ENCODE data around the gene KLHL2. TPM values are rescaled to one million over a fixed set of nuclear protein-coding genes. Genes with fewer than 3 reads are reported as not detected.
A peak's percentile ranks its signal among the peaks of the same experiment; 100 is the strongest.
"Not testable (repeated sequence)": the region's sequence is repeated elsewhere in the genome, so short reads cannot be mapped to it uniquely, and the experiment has no call there.

KLHL2 gene
- total RNA-seq, 1 donor from 2014 or later: 28.2 TPM

DNA sequence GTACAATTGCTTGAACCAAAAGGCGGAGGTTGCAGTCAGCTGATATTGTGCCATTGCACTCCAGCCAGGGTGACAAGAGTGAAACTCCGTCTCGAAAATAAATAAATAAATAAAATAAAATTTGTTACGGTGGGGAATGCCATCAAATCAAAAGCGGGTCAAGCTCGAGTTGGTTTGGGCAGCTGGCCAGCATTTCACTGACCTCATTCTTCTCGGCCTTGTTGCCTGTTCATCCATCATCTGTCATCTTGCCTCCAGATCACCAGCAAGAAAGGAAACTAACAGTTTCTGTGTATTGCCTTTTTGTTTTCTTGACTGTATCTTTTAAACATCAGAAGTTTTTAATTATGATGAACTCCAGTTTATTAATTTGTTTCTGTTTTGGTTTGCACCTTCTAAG, 31.5 kb upstream of the KLHL2 start:
- H3K4me3 Mint-ChIP-seq (ENCODE audit: unreplicated experiment): no peak overlapping the region
- H3K36me3 ChIP-seq (ENCODE audit: insufficient read depth, low read length): no peaks in the 10 kb centered on the region
- no peak overlapping the region for H2AFZ ChIP-seq (ENCODE audit: low read depth, low read length)
- H3K4me1 Mint-ChIP-seq (ENCODE audit: low read depth, unreplicated experiment): no peaks in the 10 kb centered on the region
- no peaks in the 10 kb centered on the region for H3K9me3 ChIP-seq (ENCODE audit: insufficient read depth, low read depth, low read length)
- H3K27ac ChIP-seq (ENCODE audit: low read depth, low read length): no peak overlapping the region
- no peaks in the 10 kb centered on the region for H4K20me1 ChIP-seq (ENCODE audit: insufficient read depth, low read length)
- H3K9ac ChIP-seq (ENCODE audit: low read length): no peak overlapping the region
- no peak overlapping the region for H3K27ac Mint-ChIP-seq (ENCODE audit: unreplicated experiment)
- no peaks in the 10 kb centered on the region for H3K79me2 ChIP-seq (ENCODE audit: insufficient read depth, low read length)
- no peaks in the 10 kb centered on the region for H3K27me3 ChIP-seq (ENCODE audit: insufficient read depth, low read length)
- no peaks in the 10 kb centered on the region for H3K27me3 Mint-ChIP-seq (ENCODE audit: low read depth, unreplicated experiment)
- no peaks in the 10 kb centered on the region for H3K4me1 ChIP-seq (ENCODE audit: insufficient read depth, low read length)
- H3K4me2 ChIP-seq (ENCODE audit: low read length): no peak overlapping the region
- H3K4me3 ChIP-seq (ENCODE audit: insufficient read depth, low read depth, low read length): no peak overlapping the region
- no peak for TF ChIP-seq EZH2 (IDR thresholded peaks at IDR 0.05; ENCODE audit: insufficient read depth, low read length)
- TF ChIP-seq, protein P1, sequence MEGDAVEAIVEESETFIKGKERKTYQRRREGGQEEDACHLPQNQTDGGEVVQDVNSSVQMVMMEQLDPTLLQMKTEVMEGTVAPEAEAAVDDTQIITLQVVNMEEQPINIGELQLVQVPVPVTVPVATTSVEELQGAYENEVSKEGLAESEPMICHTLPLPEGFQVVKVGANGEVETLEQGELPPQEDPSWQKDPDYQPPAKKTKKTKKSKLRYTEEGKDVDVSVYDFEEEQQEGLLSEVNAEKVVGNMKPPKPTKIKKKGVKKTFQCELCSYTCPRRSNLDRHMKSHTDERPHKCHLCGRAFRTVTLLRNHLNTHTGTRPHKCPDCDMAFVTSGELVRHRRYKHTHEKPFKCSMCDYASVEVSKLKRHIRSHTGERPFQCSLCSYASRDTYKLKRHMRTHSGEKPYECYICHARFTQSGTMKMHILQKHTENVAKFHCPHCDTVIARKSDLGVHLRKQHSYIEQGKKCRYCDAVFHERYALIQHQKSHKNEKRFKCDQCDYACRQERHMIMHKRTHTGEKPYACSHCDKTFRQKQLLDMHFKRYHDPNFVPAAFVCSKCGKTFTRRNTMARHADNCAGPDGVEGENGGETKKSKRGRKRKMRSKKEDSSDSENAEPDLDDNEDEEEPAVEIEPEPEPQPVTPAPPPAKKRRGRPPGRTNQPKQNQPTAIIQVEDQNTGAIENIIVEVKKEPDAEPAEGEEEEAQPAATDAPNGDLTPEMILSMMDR (IDR thresholded peaks at IDR 0.05; ENCODE audit: insufficient read depth, low read depth, low read length): no peak
- peaks cover 7% of the 10 kb centered on the region for H3K9me3 Mint-ChIP-seq (ENCODE audit: unreplicated experiment)
- FAIRE-seq (no peak), DNase-seq (ENCODE audit: low read depth) (peak; percentile 42)
- no peaks in the 10 kb centered on the region for H3K36me3 Mint-ChIP-seq (ENCODE audit: low read depth, unreplicated experiment)

DNA sequence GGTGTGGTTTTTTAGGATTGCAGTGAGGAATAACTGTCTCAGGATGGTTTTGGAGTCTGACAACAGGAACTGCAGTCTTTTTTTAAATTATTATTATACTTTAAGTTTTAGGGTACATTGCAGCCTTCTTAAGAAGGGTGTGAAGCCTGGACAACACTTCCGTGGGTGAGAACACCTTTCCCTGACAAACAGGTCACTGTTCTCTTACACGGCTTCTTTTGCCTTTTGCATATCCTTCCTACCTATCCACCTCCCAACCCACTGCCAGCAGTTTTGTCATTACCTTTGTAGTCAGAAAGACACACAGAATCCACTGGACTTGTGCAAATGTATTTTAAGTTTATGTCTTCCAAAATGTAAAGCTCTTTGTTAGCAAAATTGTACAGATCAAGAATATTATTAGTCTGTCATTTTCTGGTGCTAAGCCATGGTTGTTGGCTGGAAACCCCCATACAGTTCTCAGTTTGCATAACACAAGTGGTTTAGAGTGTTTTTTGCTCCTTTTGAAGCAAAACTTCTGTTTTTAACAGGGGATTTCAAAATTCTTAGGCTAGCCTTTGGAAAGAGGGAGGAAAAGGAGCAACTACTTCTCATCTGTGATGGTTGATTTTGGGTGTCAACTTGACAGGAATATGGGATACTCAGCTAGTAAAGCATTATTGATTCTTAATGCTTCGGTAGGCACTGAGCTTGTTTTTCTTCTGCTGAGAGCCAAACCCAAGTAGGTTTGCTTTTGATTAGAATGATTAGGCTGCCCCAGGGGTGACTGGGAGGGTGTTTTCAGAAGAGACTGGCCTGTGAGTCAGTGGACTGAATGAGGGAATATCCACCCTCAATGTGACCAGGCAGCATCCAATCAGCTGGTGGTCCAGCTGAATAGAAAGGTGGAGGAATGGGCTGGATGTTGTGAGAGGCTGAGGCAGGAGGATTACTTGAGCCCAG, 29.4 kb upstream of the KLHL2 start:
- no peak overlapping the region for H3K27ac ChIP-seq (ENCODE audit: low read depth, low read length)
- DNase-seq (ENCODE audit: low read depth) (no peak), FAIRE-seq (no peak)
- no peak overlapping the region for H3K27ac Mint-ChIP-seq (ENCODE audit: unreplicated experiment)
- H3K9me3 ChIP-seq (ENCODE audit: insufficient read depth, low read depth, low read length): no peaks in the 10 kb centered on the region
- no peak overlapping the region for H3K4me3 ChIP-seq (ENCODE audit: insufficient read depth, low read depth, low read length)
- H3K9me3 Mint-ChIP-seq (ENCODE audit: unreplicated experiment): peaks cover 7% of the 10 kb centered on the region
- H3K4me2 ChIP-seq (ENCODE audit: low read length): no peak overlapping the region
- no peak overlapping the region for H3K4me3 Mint-ChIP-seq (ENCODE audit: unreplicated experiment)
- H3K36me3 ChIP-seq (ENCODE audit: insufficient read depth, low read length): no peaks in the 10 kb centered on the region
- H3K9ac ChIP-seq (ENCODE audit: low read length): no peak overlapping the region
- no peaks in the 10 kb centered on the region for H3K36me3 Mint-ChIP-seq (ENCODE audit: low read depth, unreplicated experiment)
- TF ChIP-seq, protein P1 (IDR thresholded peaks at IDR 0.05; ENCODE audit: insufficient read depth, low read depth, low read length): no peak
- no peak for TF ChIP-seq EZH2 (IDR thresholded peaks at IDR 0.05; ENCODE audit: insufficient read depth, low read length)
- H3K4me1 ChIP-seq (ENCODE audit: insufficient read depth, low read length): no peaks in the 10 kb centered on the region
- H3K79me2 ChIP-seq (ENCODE audit: insufficient read depth, low read length): no peaks in the 10 kb centered on the region
- no peaks in the 10 kb centered on the region for H3K4me1 Mint-ChIP-seq (ENCODE audit: low read depth, unreplicated experiment)
- H3K27me3 ChIP-seq (ENCODE audit: insufficient read depth, low read length): no peaks in the 10 kb centered on the region
- no peak overlapping the region for H2AFZ ChIP-seq (ENCODE audit: low read depth, low read length)
- no peaks in the 10 kb centered on the region for H3K27me3 Mint-ChIP-seq (ENCODE audit: low read depth, unreplicated experiment)
- no peaks in the 10 kb centered on the region for H4K20me1 ChIP-seq (ENCODE audit: insufficient read depth, low read length)

DNA sequence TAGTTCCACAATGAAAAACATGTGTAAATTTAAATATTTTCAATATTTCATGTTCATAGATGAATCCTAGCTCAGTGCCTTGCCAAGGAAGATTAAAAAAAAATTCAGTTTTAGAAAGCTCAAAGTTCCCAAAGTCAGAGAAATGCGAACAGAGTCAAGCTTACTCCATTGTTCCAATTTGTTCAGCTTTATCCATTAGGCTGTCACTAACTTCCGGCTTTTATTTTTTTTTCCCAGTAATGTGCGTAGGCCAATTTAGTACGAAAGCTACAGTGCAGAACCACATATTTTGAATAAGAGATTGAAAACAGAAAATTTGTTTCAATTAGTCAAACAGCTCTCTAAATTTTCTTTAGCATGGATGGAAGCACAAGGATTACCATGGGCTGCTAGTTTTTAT, 23.1 kb upstream of the KLHL2 start:
- peaks cover 9% of the 10 kb centered on the region for H3K9me3 Mint-ChIP-seq (ENCODE audit: unreplicated experiment)
- H3K4me1 Mint-ChIP-seq (ENCODE audit: low read depth, unreplicated experiment): no peaks in the 10 kb centered on the region
- Histone ChIP-seq H3K9ac (ENCODE audit: low read length) (no peak overlapping the region), H3K36me3 (ENCODE audit: insufficient read depth, low read length) (no peaks in the 10 kb centered on the region), H3K4me3 (ENCODE audit: insufficient read depth, low read depth, low read length) (no peak overlapping the region), H3K4me1 (ENCODE audit: insufficient read depth, low read length) (no peaks in the 10 kb centered on the region), H2AFZ (ENCODE audit: low read depth, low read length) (no peak overlapping the region), H3K4me2 (ENCODE audit: low read length) (no peak overlapping the region), H4K20me1 (ENCODE audit: insufficient read depth, low read length) (no peaks in the 10 kb centered on the region), H3K27me3 (ENCODE audit: insufficient read depth, low read length) (no peaks in the 10 kb centered on the region), H3K79me2 (ENCODE audit: insufficient read depth, low read length) (no peaks in the 10 kb centered on the region), H3K27ac (ENCODE audit: low read depth, low read length) (no peak overlapping the region), H3K9me3 (ENCODE audit: insufficient read depth, low read depth, low read length) (no peaks in the 10 kb centered on the region)
- DNase-seq (ENCODE audit: low read depth) (no peak), FAIRE-seq (no peak)
- no peaks in the 10 kb centered on the region for H3K27me3 Mint-ChIP-seq (ENCODE audit: low read depth, unreplicated experiment)
- no peaks in the 10 kb centered on the region for H3K36me3 Mint-ChIP-seq (ENCODE audit: low read depth, unreplicated experiment)
- H3K27ac Mint-ChIP-seq (ENCODE audit: unreplicated experiment): no peak overlapping the region
- H3K4me3 Mint-ChIP-seq (ENCODE audit: unreplicated experiment): no peak overlapping the region
- TF ChIP-seq, protein P1 (IDR thresholded peaks at IDR 0.05; ENCODE audit: insufficient read depth, low read depth, low read length): no peak
- TF ChIP-seq EZH2 (IDR thresholded peaks at IDR 0.05; ENCODE audit: insufficient read depth, low read length): no peak

DNA sequence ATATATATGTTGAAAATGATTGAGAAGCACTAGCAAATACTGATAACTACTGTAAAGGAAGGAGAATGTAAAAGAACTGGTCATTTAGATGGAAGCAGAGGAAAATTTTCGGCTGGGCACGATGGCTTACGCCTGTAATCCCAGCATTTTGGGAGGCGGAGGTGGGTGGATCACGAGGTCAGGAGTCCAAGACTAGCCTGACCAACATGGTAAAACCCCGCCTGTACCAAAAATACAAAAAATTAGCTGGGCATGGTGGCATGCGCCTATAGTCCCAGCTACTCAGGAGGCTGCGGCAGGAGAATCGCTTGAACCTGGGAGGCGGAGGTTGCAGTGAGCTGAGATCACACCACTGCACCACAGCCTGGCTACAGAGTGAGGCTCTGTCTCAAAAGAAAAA, 22.4 kb upstream of the KLHL2 start:
- not testable (repeated sequence) for H3K27ac ChIP-seq (ENCODE audit: low read depth, low read length); DNase-seq (ENCODE audit: low read depth); H3K4me1 Mint-ChIP-seq (ENCODE audit: low read depth, unreplicated experiment); H4K20me1 ChIP-seq (ENCODE audit: insufficient read depth, low read length); H3K36me3 ChIP-seq (ENCODE audit: insufficient read depth, low read length); H3K27me3 Mint-ChIP-seq (ENCODE audit: low read depth, unreplicated experiment); H3K9me3 ChIP-seq (ENCODE audit: insufficient read depth, low read depth, low read length); H2AFZ ChIP-seq (ENCODE audit: low read depth, low read length); H3K4me3 Mint-ChIP-seq (ENCODE audit: unreplicated experiment); H3K4me1 ChIP-seq (ENCODE audit: insufficient read depth, low read length); H3K9me3 Mint-ChIP-seq (ENCODE audit: unreplicated experiment); H3K27ac Mint-ChIP-seq (ENCODE audit: unreplicated experiment); H3K79me2 ChIP-seq (ENCODE audit: insufficient read depth, low read length); H3K4me3 ChIP-seq (ENCODE audit: insufficient read depth, low read depth, low read length); H3K36me3 Mint-ChIP-seq (ENCODE audit: low read depth, unreplicated experiment); FAIRE-seq; H3K9ac ChIP-seq (ENCODE audit: low read length); H3K27me3 ChIP-seq (ENCODE audit: insufficient read depth, low read length); H3K4me2 ChIP-seq (ENCODE audit: low read length)

Measured in astrocyte (in vitro differentiated cells and primary cell).